A549 (cell line): ENCODE data around the gene TRMT1L. TPM values are rescaled to one million over a fixed set of nuclear protein-coding genes. Genes with fewer than 3 reads are reported as not detected.

Source experiments
- ATAC-seq, 2 experiments: fragments of 200-7000 bp in 1 of 2; fragments of >200 bp in 1 of 2; cut with Nextera tagmentation in 1 of 2; cut with Tn5 transposase in 1 of 2; 3 replicates each; pipeline versions ENCODE4 v1.8.0 to v1.9.1; 2018 to 2020; ENCODE audit warnings: mild to moderate bottlenecking in 1 of 2, moderate library complexity in 1 of 2
- CTCF ChIA-PET: fragments of 300-600 bp; sonication (Branson Sonifier 250); formaldehyde crosslinking; extraction: SDS; loops from one replicate; lab custom pipeline; 2021; ENCODE audit warnings: antibody characterized with exemption, inconsistent platforms; lab: Yijun Ruan, JAX
- POLR2A ChIA-PET: fragments of 350-600 bp; formaldehyde crosslinking; extraction: SDS; loops from one replicate; lab custom pipeline; 2021; ENCODE audit warnings: antibody characterized with exemption, inconsistent platforms; lab: Yijun Ruan, JAX
- DNase-seq, 2 experiments: peaks; one replicate each; pipeline versions ENCODE4 v3.0.0 to v3.0.0-alpha.2; 2011 to 2016; ENCODE audit warnings: low read depth in 1 of 2, low spot score in 1 of 2
- FAIRE-seq: peaks from 2 replicates; lab custom pipeline; 2011; peaks lifted over from hg19 to GRCh38; lab: Jason Lieb, UNC
- H3K27ac ChIP-seq, 2 experiments: fragments of >200 bp; sonication (Bioruptor Twin); formaldehyde crosslinking; 3 replicates each; pipeline ENCODE4 v1.5.1; 2016 to 2017
- H3K4me1 ChIP-seq: fragments of >200 bp; sonication (Bioruptor Twin); formaldehyde crosslinking; 3 replicates; pipeline ENCODE4 v1.6.1; 2016
- H3K4me2 ChIP-seq: fragments of >200 bp; sonication (Bioruptor Twin); formaldehyde crosslinking; 3 replicates; pipeline ENCODE4 v1.6.1; 2016
- H3K4me3 ChIP-seq: fragments of >200 bp; sonication (Bioruptor Twin); formaldehyde crosslinking; 3 replicates; pipeline ENCODE4 v1.5.1; 2016
- H3K9me3 ChIP-seq: fragments of >200 bp; sonication (Bioruptor Twin); formaldehyde crosslinking; 3 replicates; pipeline ENCODE4 v1.6.1; 2016
- ATOH8 ChIP-seq: fragments of 250-450 bp; sonication (Bioruptor Pico); IDR thresholded peaks from 2 replicates; pipeline ENCODE4 v1.5.0; 2020; ENCODE audit warnings: low read depth, mild to moderate bottlenecking, moderate library complexity
- BCL3 ChIP-seq: fragments of >200 bp; sonication (Bioruptor Twin); formaldehyde crosslinking; IDR thresholded peaks from 3 replicates; pipeline ENCODE4 v1.6.1; 2016
- CHD4 ChIP-seq: fragments of 200-600 bp; sonication (generic); IDR thresholded peaks from 2 replicates; pipeline ENCODE4 v1.6.1; 2016; ENCODE audit warnings: antibody characterized with exemption, mild to moderate bottlenecking, borderline replicate concordance
- CTCF ChIP-seq: fragments of >200 bp; sonication (Bioruptor Twin); formaldehyde crosslinking; IDR thresholded peaks from 3 replicates; pipeline ENCODE4 v1.5.1; 2016
- E2F6 ChIP-seq: IDR thresholded peaks from 2 replicates; pipeline ENCODE4 v1.6.1; 2012; ENCODE audit warnings: low read depth, borderline replicate concordance
- EHF ChIP-seq: fragments of 250-450 bp; sonication (Bioruptor Pico); IDR thresholded peaks from 2 replicates; pipeline ENCODE4 v1.5.0; 2020; ENCODE audit warnings: mild to moderate bottlenecking
- EP300 ChIP-seq, 2 experiments: fragments of >200 bp; sonication (Bioruptor Twin); formaldehyde crosslinking; IDR thresholded peaks; 2 replicates in 1 of 2; 3 replicates in 1 of 2; pipeline ENCODE4 v1.6.1; 2016 to 2017
- HEYL ChIP-seq: fragments of 250-450 bp; sonication (Bioruptor Pico); IDR thresholded peaks from 2 replicates; pipeline ENCODE4 v1.8.0; 2021; ENCODE audit warnings: mild to moderate bottlenecking, moderate library complexity
- HMGXB4 ChIP-seq: fragments of 250-450 bp; sonication (Bioruptor Pico); IDR thresholded peaks from 2 replicates; pipeline ENCODE4 v1.5.0; 2021; ENCODE audit warnings: mild to moderate bottlenecking, moderate library complexity, borderline replicate concordance
- HOXA7 ChIP-seq: fragments of 250-450 bp; sonication (Bioruptor Pico); IDR thresholded peaks from 2 replicates; pipeline ENCODE4 v1.5.0; 2020; ENCODE audit warnings: mild to moderate bottlenecking, moderate library complexity
- HOXB5 ChIP-seq: fragments of 250-450 bp; sonication (Bioruptor Pico); IDR thresholded peaks from 2 replicates; pipeline ENCODE4 v1.5.0; 2020; ENCODE audit warnings: mild to moderate bottlenecking, moderate library complexity
- JUN ChIP-seq, 2 experiments: fragments of >200 bp; sonication (Bioruptor Twin); formaldehyde crosslinking; IDR thresholded peaks; 2 replicates in 1 of 2; 3 replicates in 1 of 2; pipeline ENCODE4 v1.6.1; 2016 to 2017
- KDM5A ChIP-seq: fragments of 200-600 bp; sonication (generic); IDR thresholded peaks from 2 replicates; pipeline ENCODE4 v1.6.1; 2016; ENCODE audit warnings: antibody characterized with exemption, mild to moderate bottlenecking
- NR3C1 ChIP-seq: fragments of >200 bp; sonication (Bioruptor Twin); formaldehyde crosslinking; IDR thresholded peaks from 3 replicates; pipeline ENCODE4 v1.6.1; 2017
- POLR2A ChIP-seq: IDR thresholded peaks from 2 replicates; pipeline ENCODE4 v1.6.1; 2012; ENCODE audit warnings: mild to moderate bottlenecking, low read length
- POLR2AphosphoS2 ChIP-seq: conservative IDR thresholded peaks from 2 replicates; pipeline ENCODE4 v1.6.1; 2012; ENCODE audit warnings: low read length, improper control_type of control experiment, inconsistent platforms
- RARB ChIP-seq: fragments of 250-450 bp; sonication (Bioruptor Pico); IDR thresholded peaks from 2 replicates; pipeline ENCODE4 v1.8.0; 2021; ENCODE audit warnings: mild to moderate bottlenecking, moderate library complexity
- TP53 ChIP-seq: fragments of 250-450 bp; sonication (Bioruptor Pico); IDR thresholded peaks from 2 replicates; pipeline ENCODE4 v1.5.0; 2021; ENCODE audit warnings: mild to moderate bottlenecking, moderate library complexity
- USF2 ChIP-seq: fragments of 450-650 bp; IDR thresholded peaks from 2 replicates; pipeline ENCODE4 v1.6.1; 2014; ENCODE audit warnings: antibody characterized with exemption
- ZC3H11A ChIP-seq: fragments of 450-650 bp; IDR thresholded peaks from 2 replicates; pipeline ENCODE4 v1.6.1; 2014; ENCODE audit warnings: antibody characterized with exemption, mild to moderate bottlenecking
- ZNF302 ChIP-seq: fragments of 250-450 bp; sonication (Bioruptor Pico); IDR thresholded peaks from 2 replicates; pipeline ENCODE4 v1.9.0; 2021; ENCODE audit warnings: inconsistent platforms, mild to moderate bottlenecking, moderate library complexity
- ZSCAN20 ChIP-seq: fragments of 250-450 bp; sonication (Bioruptor Pico); IDR thresholded peaks from 2 replicates; pipeline ENCODE4 v1.8.0; 2022; ENCODE audit warnings: mild to moderate bottlenecking, moderate library complexity
- WGBS: methylation state at CpG from one replicate; pipeline ENCODE4 v1.1.6; 2017; ENCODE audit errors: missing lambda C conversion rate; 5-methylcytosine and 5-hydroxymethylcytosine counted together
- polyA plus RNA-seq, 4 experiments: library from polyadenylated mRNA; depleted of rRNA in 3 of 4; stranded (reverse); fragments of >200 nt; fragmentation: RNase III in 1 of 4; extraction: RNeasy Plus Mini Kit Qiagen cat#74134 plus additional on column Dnase treatment in 1 of 4; gene quantifications; 2 replicates in 3 of 4; 3 replicates in 1 of 4; pipeline ENCODE4 v1.2.3, GENCODE V29; 2011 to 2017

Gene TRMT1L
- polyA plus RNA-seq, 2 of the 4 experiments (the other 2 are of a cell fraction), result 17.3 to 45.1 TPM

GRCh38 chr1:185094761-185095160 is 62.0 kb downstream of the TRMT1L start:
- CTCF ChIA-PET, result no interaction called here
- ATAC-seq (no peak), FAIRE-seq (no peak)
- Histone ChIP-seq H3K27ac (no peak overlapping the region), H3K9me3 (no peaks in the 10 kb centered on the region), H3K4me2 (no peak overlapping the region)
- 85% methylated on average over 2 of the region's 2 CpGs for WGBS
- TF ChIP-seq ZNF302, result no peak
- TF ChIP-seq, all 56 proteins: peak for 0
- H3K4me1 ChIP-seq, result no peaks in the 10 kb centered on the region
- DNase-seq, result no peak
- POLR2A ChIA-PET, result no interaction called here
- H3K4me3 ChIP-seq, result no peak overlapping the region

GRCh38 chr1:185091480-185091879 is 65.3 kb downstream of the TRMT1L start:
- H3K27ac ChIP-seq, result no peak overlapping the region
- WGBS, result 80% methylated on average over 5 of the region's 5 CpGs
- TF ChIP-seq TP53 (CRISPR knock-in tag) (no peak), CTCF (no peak), BCL3 (no peak), ATOH8 (CRISPR knock-in tag) (no peak), ZNF302 (no peak), POLR2AphosphoS2 (no peak), HEYL (CRISPR knock-in tag) (no peak), USF2 (no peak), ZSCAN20 (CRISPR knock-in tag) (no peak), EP300 (IDR thresholded peaks at IDR 0.05) (no peak), HMGXB4 (no peak), NR3C1 (no peak), ZC3H11A (no peak), RARB (CRISPR knock-in tag) (no peak)
- DNase-seq (no peak), FAIRE-seq (no peak), ATAC-seq (no peak)
- no peaks in the 10 kb centered on the region for H3K4me1 ChIP-seq
- H3K9me3 ChIP-seq, result no peaks in the 10 kb centered on the region
- CTCF ChIA-PET, result interaction anchor here (1.5 kb wide), 1 partner anchor 12 kb away, joined by 3 read pairs; no protein-coding TSS in a partner anchor
- H3K4me2 ChIP-seq, result no peak overlapping the region
- POLR2A ChIA-PET, result interaction anchor here (0.7 kb wide), 1 partner anchor 33 kb away, joined by 9 read pairs; no protein-coding TSS in a partner anchor
- no peak overlapping the region for H3K4me3 ChIP-seq

- no peak overlapping the region for H3K27ac ChIP-seq
- no peaks in the 10 kb centered on the region for H3K4me1 ChIP-seq
- FAIRE-seq (no peak), DNase-seq (no peak), ATAC-seq (no peak)
- H3K4me3 ChIP-seq, result no peak overlapping the region
- H3K4me2 ChIP-seq, result no peak overlapping the region
- no peaks in the 10 kb centered on the region for H3K9me3 ChIP-seq
- ChIA-PET CTCF (no interaction called here), POLR2A (no interaction called here)
- TF ChIP-seq POLR2A (no peak), USF2 (no peak), EP300 (IDR thresholded peaks at IDR 0.05) (no peak), RARB (CRISPR knock-in tag) (no peak), E2F6 (no peak), KDM5A (no peak), JUN (IDR thresholded peaks at IDR 0.05) (no peak), HOXA7 (CRISPR knock-in tag) (no peak), CHD4 (no peak), EHF (CRISPR knock-in tag) (no peak), HOXB5 (CRISPR knock-in tag) (no peak)
Observed at GRCh38 chr1:185087746-185088145, 69.0 kb downstream of the TRMT1L start.
